GM21576 (cell line): Measurements from ENCODE around the gene MYO10.
"Not testable (repeated sequence)": the region's sequence is repeated elsewhere in the genome, so short reads cannot be mapped to it uniquely, and the experiment has no call there.

Source experiments
- ATAC-seq: cut with Tn5 transposase; IDR thresholded peaks from one replicate; pipeline ENCODE4 v1.9.1; 2021; ENCODE audit warnings: mild to moderate bottlenecking, moderate library complexity; ENCODE audit not compliant: unreplicated experiment

MYO10 gene

GRCh38 chr5:16679863-16680262, 256.2 kb downstream of the MYO10 start:
- no peak for ATAC-seq

- no peak for ATAC-seq
Observed at GRCh38 chr5:16679190-16679589, 256.9 kb downstream of the MYO10 start.

GRCh38 chr5:16675806-16676205, 260.3 kb downstream of the MYO10 start:
- no peak for ATAC-seq

- no peak for ATAC-seq
Observed at GRCh38 chr5:16674750-16675149, 261.3 kb downstream of the MYO10 start.

- no peak for ATAC-seq
Observed at GRCh38 chr5:16673241-16674201, 262.6 kb downstream of the MYO10 start.

GRCh38 chr5:16671208-16671607, 264.9 kb downstream of the MYO10 start:
- ATAC-seq: no peak

- no peak for ATAC-seq
Observed at GRCh38 chr5:16669776-16670175, 266.3 kb downstream of the MYO10 start.

GRCh38 chr5:16668631-16669030, 267.5 kb downstream of the MYO10 start:
- ATAC-seq: no peak

GRCh38 chr5:16668194-16668593, 267.9 kb downstream of the MYO10 start:
- ATAC-seq: no peak

- ATAC-seq: no peak
Observed at GRCh38 chr5:16666883-16667398, 269.1 kb downstream of the MYO10 start.

GRCh38 chr5:16666130-16666882, 269.8 kb downstream of the MYO10 start:
- ATAC-seq: no peak

- no peak for ATAC-seq
Observed at GRCh38 chr5:16665601-16666000, 270.5 kb downstream of the MYO10 start.

GRCh38 chr5:16664368-16664767, 271.7 kb downstream of the MYO10 start:
- ATAC-seq: no peak

- ATAC-seq: no peak
Observed at GRCh38 chr5:16663840-16664239, 272.2 kb downstream of the MYO10 start.

GRCh38 chr5:16661713-16662112, 274.4 kb downstream of the MYO10 start:
- no peak for ATAC-seq

- ATAC-seq: no peak
Observed at GRCh38 chr5:16660982-16661381, 275.1 kb downstream of the MYO10 start.

- ATAC-seq: no peak
Observed at GRCh38 chr5:16659536-16659935, 276.6 kb downstream of the MYO10 start.

GRCh38 chr5:16656561-16657191, 279.4 kb downstream of the MYO10 start:
- ATAC-seq: no peak

- no peak for ATAC-seq
Observed at GRCh38 chr5:16654647-16655334, 281.3 kb downstream of the MYO10 start.

- not testable (repeated sequence) for ATAC-seq
Observed at GRCh38 chr5:16648739-16649138, 287.3 kb downstream of the MYO10 start.
